HepG2 (cell line): ENCODE results near the gene CXCR5. TPM values are rescaled to one million over a fixed set of nuclear protein-coding genes. Genes with fewer than 3 reads are reported as not detected.

Experiments used
- ARID5B ChIP-seq: IDR thresholded peaks from 2 replicates; pipeline ENCODE4 v1.4.0; 2020; ENCODE audit warnings: mild to moderate bottlenecking, missing genetic modification reagents
- FOXA1 ChIP-seq, 2 experiments: fragments of 450-650 bp in 1 of 2; sonication (generic) in 1 of 2; formaldehyde crosslinking in 1 of 2; IDR thresholded peaks; 2 replicates each; pipeline versions ENCODE4 v1.4.0 to v1.6.1; 2016 to 2020; ENCODE audit warnings: missing genetic modification reagents in 1 of 2
- FOXM1 ChIP-seq: sonication (generic); formaldehyde crosslinking; IDR thresholded peaks from 2 replicates; pipeline ENCODE4 v1.5.0; 2020; ENCODE audit warnings: missing genetic modification reagents
- GPBP1L1 ChIP-seq: sonication (generic); formaldehyde crosslinking; IDR thresholded peaks from 2 replicates; pipeline ENCODE4 v1.5.0; 2020; ENCODE audit warnings: mild to moderate bottlenecking, missing genetic modification reagents
- HDAC6 ChIP-seq: fragments of 200-600 bp; sonication (generic); IDR thresholded peaks from 2 replicates; pipeline ENCODE4 v1.7.0; 2017; ENCODE audit warnings: mild to moderate bottlenecking, antibody characterized with exemption, low read length, low read depth
- HINFP ChIP-seq: sonication (generic); formaldehyde crosslinking; IDR thresholded peaks from 2 replicates; pipeline ENCODE4 v1.4.0; 2020; ENCODE audit warnings: low read depth, mild to moderate bottlenecking, missing genetic modification reagents
- IKZF5 ChIP-seq: IDR thresholded peaks from 2 replicates; pipeline ENCODE4 v1.6.1; 2018; ENCODE audit warnings: missing genetic modification reagents, mild to moderate bottlenecking, missing compliant biosample characterization
- ISL2 ChIP-seq: sonication (generic); formaldehyde crosslinking; IDR thresholded peaks from 2 replicates; pipeline ENCODE4 v1.5.0; 2020; ENCODE audit warnings: missing genetic modification reagents
- KLF13 ChIP-seq: sonication (generic); formaldehyde crosslinking; IDR thresholded peaks from 2 replicates; pipeline ENCODE4 v1.4.0; 2020; ENCODE audit warnings: mild to moderate bottlenecking, missing genetic modification reagents
- NONO ChIP-seq, 2 experiments: fragments of 450-650 bp in 1 of 2; sonication (generic) in 1 of 2; formaldehyde crosslinking in 1 of 2; IDR thresholded peaks in 1 of 2; conservative IDR thresholded peaks in 1 of 2; 2 replicates each; pipeline versions ENCODE4 v1.6.1 to v1.8.0; 2017 to 2022; ENCODE audit warnings: mild to moderate bottlenecking in 1 of 2, missing genetic modification reagents in 1 of 2, moderate library complexity in 1 of 2
- RCOR2 ChIP-seq: IDR thresholded peaks from 2 replicates; pipeline ENCODE4 v1.6.1; 2016; ENCODE audit warnings: missing biosample characterization, missing genetic modification reagents
- RFX1 ChIP-seq: fragments of 450-650 bp; IDR thresholded peaks from 2 replicates; pipeline ENCODE4 v1.6.1; 2017
- SIX4 ChIP-seq: sonication (generic); formaldehyde crosslinking; IDR thresholded peaks from 2 replicates; pipeline ENCODE4 v1.4.0; 2020; ENCODE audit warnings: missing genetic modification reagents
- SMAD3 ChIP-seq: sonication (generic); formaldehyde crosslinking; IDR thresholded peaks from 2 replicates; pipeline ENCODE4 v1.4.0; 2020; ENCODE audit warnings: missing genetic modification reagents
- SOX13 ChIP-seq, 3 experiments: fragments of 450-650 bp in 1 of 3; sonication (generic) in 1 of 3; formaldehyde crosslinking in 1 of 3; IDR thresholded peaks in 2 of 3; conservative IDR thresholded peaks in 1 of 3; 2 replicates each; pipeline versions ENCODE4 v1.5.0 to v1.6.1; 2016 to 2020; ENCODE audit warnings: antibody characterized with exemption in 1 of 3, mild to moderate bottlenecking in 1 of 3, missing compliant biosample characterization in 1 of 3, missing genetic modification reagents in 1 of 3, moderate library complexity in 1 of 3
- TBX2 ChIP-seq: sonication (generic); formaldehyde crosslinking; IDR thresholded peaks from 2 replicates; pipeline ENCODE4 v1.5.0; 2020; ENCODE audit warnings: missing genetic modification reagents, mild to moderate bottlenecking, borderline replicate concordance
- TRAFD1 ChIP-seq: sonication (generic); formaldehyde crosslinking; IDR thresholded peaks from 2 replicates; pipeline ENCODE4 v1.5.1; 2020; ENCODE audit warnings: missing genetic modification reagents, mild to moderate bottlenecking, borderline replicate concordance
- ZNF569 ChIP-seq: sonication (generic); formaldehyde crosslinking; IDR thresholded peaks from 2 replicates; pipeline ENCODE4 v1.5.0; 2020; ENCODE audit warnings: mild to moderate bottlenecking, missing genetic modification reagents, moderate library complexity, borderline replicate concordance
- polyA plus RNA-seq, 8 experiments: library from polyadenylated mRNA; depleted of rRNA in 3 of 8; stranded (reverse) in 7 of 8; unstranded in 1 of 8; fragments of >200 nt; fragmentation: Illumina TruSeq in 4 of 8; extraction: Trizol in 4 of 8; gene quantifications; 2 replicates each; pipeline versions ENCODE4 v1.2.1 to v1.2.3, GENCODE V29; 2011 to 2016; ENCODE audit warnings: low read depth in 4 of 8, missing spikeins in 1 of 8, mixed read lengths in 1 of 8; ENCODE audit not compliant: insufficient read depth in 1 of 8
- total RNA-seq, 5 experiments: library from RNA; depleted of rRNA; stranded (reverse); fragments of >200 nt; fragmentation: Illumina TruSeq; extraction: Trizol; gene quantifications; 2 replicates each; pipeline ENCODE4 v1.2.3, GENCODE V29; 2016; ENCODE audit warnings: low read depth in 1 of 5

Gene CXCR5
- total and polyA plus RNA-seq, 2 of the 13 experiments (the other 11 are each of a cell fraction or from before 2014, with no cell fraction given) = not detected

GRCh38 chr11:118911880-118912741 lies 28.4 kb downstream of the CXCR5 start (continued):
- TF ChIP-seq RFX1 = no peak
- peak; percentile 23; the same call in 1 of the 2 replicates for TF ChIP-seq TBX2
- no peak for TF ChIP-seq SMAD3
- no peak for TF ChIP-seq GPBP1L1 (CRISPR knock-in tag)
- no peak for TF ChIP-seq SIX4 (CRISPR knock-in tag)
- no peak for TF ChIP-seq FOXM1
- TF ChIP-seq ZNF569 = no peak
- no peak for TF ChIP-seq HINFP (CRISPR knock-in tag)
- TF ChIP-seq TRAFD1 = no peak
- TF ChIP-seq ISL2 (CRISPR knock-in tag) = no peak
- no peak for TF ChIP-seq HDAC6
- peak; percentile 43; the same call in 1 of the 2 replicates for TF ChIP-seq RCOR2
- TF ChIP-seq IKZF5 (CRISPR knock-in tag) = no peak; the same call in 1 of the 2 replicates
- no peak for TF ChIP-seq NONO (IDR thresholded peaks at IDR 0.05)
- TF ChIP-seq NONO (CRISPR knock-in tag; conservative IDR thresholded peaks at IDR 0.05) = no peak
- no peak for TF ChIP-seq ARID5B
- no peak for TF ChIP-seq FOXA1 (IDR thresholded peaks at IDR 0.05)
- peak; percentile 36; the same call in 1 of the 2 replicates for TF ChIP-seq FOXA1 (CRISPR knock-in tag; IDR thresholded peaks at IDR 0.05)
- TF ChIP-seq KLF13 (CRISPR knock-in tag) = no peak
- TF ChIP-seq SOX13 (IDR thresholded peaks at IDR 0.05) = 0 out of 2 replicates have a peak, but pooled peaks have one; percentile 34
- TF ChIP-seq SOX13 (CRISPR knock-in tag; conservative IDR thresholded peaks at IDR 0.05 in 1 of 2, IDR thresholded peaks at IDR 0.05 in 1 of 2) = peak; percentile 15 to 31; a peak in 1 of 4 replicates
